Measurements from ENCODE around the gene CTIF.

Gene CTIF

GRCh38 chr18:48552130-48552529, 13.3 kb downstream of the CTIF start:
- no peak for DNase-seq

GRCh38 chr18:48553236-48553635, 14.4 kb downstream of the CTIF start:
- DNase-seq, result no peak

GRCh38 chr18:48554610-48555400, 16.0 kb downstream of the CTIF start:
- DNase-seq, result no peak

GRCh38 chr18:48555465-48555995, 16.7 kb downstream of the CTIF start:
- no peak for DNase-seq

GRCh38 chr18:48557640-48558174, 18.9 kb downstream of the CTIF start:
- no peak for DNase-seq

- DNase-seq, result no peak
These were observed 19.4 kb downstream of the CTIF start for GRCh38 chr18:48558248-48558647.

GRCh38 chr18:48560491-48560890, 21.7 kb downstream of the CTIF start:
- no peak for DNase-seq

GRCh38 chr18:48562075-48562474, 23.2 kb downstream of the CTIF start:
- peak; percentile 31 for DNase-seq

GRCh38 chr18:48563027-48563426, 24.2 kb downstream of the CTIF start:
- DNase-seq, result no peak

- DNase-seq, result no peak
These were observed 25.3 kb downstream of the CTIF start for GRCh38 chr18:48564139-48564538.

- DNase-seq, result no peak
These were observed 26.3 kb downstream of the CTIF start for GRCh38 chr18:48565105-48565504.

GRCh38 chr18:48566589-48566988, 27.8 kb downstream of the CTIF start:
- DNase-seq, result peak; percentile 80

- no peak for DNase-seq
These were observed 28.6 kb downstream of the CTIF start for GRCh38 chr18:48567388-48567787.

GRCh38 chr18:48569139-48569914, 30.5 kb downstream of the CTIF start:
- no peak for DNase-seq

GRCh38 chr18:48569915-48570264, 31.1 kb downstream of the CTIF start:
- no peak for DNase-seq

GRCh38 chr18:48570313-48570712, 31.5 kb downstream of the CTIF start:
- DNase-seq, result no peak

GRCh38 chr18:48571639-48572384, 33.0 kb downstream of the CTIF start:
- no peak for DNase-seq

- DNase-seq, result no peak
These were observed 33.7 kb downstream of the CTIF start for GRCh38 chr18:48572402-48573126.

- no peak for DNase-seq
These were observed 34.9 kb downstream of the CTIF start for GRCh38 chr18:48573632-48574283.

- DNase-seq, result no peak
These were observed 36.0 kb downstream of the CTIF start for GRCh38 chr18:48574667-48575300.

- no peak for DNase-seq
These were observed 36.4 kb downstream of the CTIF start for GRCh38 chr18:48575301-48575657.
